GM19035 (cell line): ENCODE results near the gene SNX32.

Source experiments
- ATAC-seq: cut with Tn5 transposase; IDR thresholded peaks from one replicate; pipeline ENCODE4 v1.9.1; 2021; ENCODE audit not compliant: unreplicated experiment

Gene SNX32

GRCh38 chr11:65854852-65855837 is 21.4 kb downstream of the SNX32 start:
- no peak for ATAC-seq

GRCh38 chr11:65855927-65856363 is 22.2 kb downstream of the SNX32 start:
- no peak for ATAC-seq

- peak; percentile 32 for ATAC-seq
Observed at GRCh38 chr11:65856689-65857499, 23.1 kb downstream of the SNX32 start.

GRCh38 chr11:65857500-65857852 is 23.7 kb downstream of the SNX32 start:
- peak; percentile 6 for ATAC-seq

GRCh38 chr11:65857853-65858680 is 24.3 kb downstream of the SNX32 start, which contains the start of gene CFL1:
Gene CFL1, minus strand, starts transcription at chr11:65858180. Its CDS starts 81 bp downstream, at chr11:65858099.
- peak; percentile 53 for ATAC-seq

GRCh38 chr11:65858681-65859087 is 24.9 kb downstream of the SNX32 start:
- no peak for ATAC-seq

GRCh38 chr11:65859095-65859811 is 25.5 kb downstream of the SNX32 start:
- peak; percentile 49 for ATAC-seq

- no peak for ATAC-seq
Observed at GRCh38 chr11:65859812-65860277, 26.1 kb downstream of the SNX32 start.

GRCh38 chr11:65860278-65861164 is 26.8 kb downstream of the SNX32 start, which contains the start of gene MUS81:
Gene MUS81, plus strand, starts transcription at chr11:65860433. Its CDS starts 321 bp downstream, at chr11:65860754.
- peak; percentile 23 for ATAC-seq

- ATAC-seq: no peak
Observed at GRCh38 chr11:65861165-65861505, 27.4 kb downstream of the SNX32 start.

- ATAC-seq: no peak
Observed at GRCh38 chr11:65861533-65862183, 27.9 kb downstream of the SNX32 start.

- no peak for ATAC-seq
Observed at GRCh38 chr11:65862191-65862735, 28.5 kb downstream of the SNX32 start.

- no peak for ATAC-seq
Observed at GRCh38 chr11:65862941-65863888, 29.5 kb downstream of the SNX32 start.

GRCh38 chr11:65863889-65864705 is 30.3 kb downstream of the SNX32 start:
- no peak for ATAC-seq

- ATAC-seq: no peak
Observed at GRCh38 chr11:65864706-65865471, 31.1 kb downstream of the SNX32 start.
